GM12873 (cell line): ENCODE data around the gene FGF4.
A peak's percentile ranks its signal among the peaks of the same experiment; 100 is the strongest.

ENCODE experiments used
- CTCF ChIP-seq: IDR thresholded peaks from 2 replicates; pipeline ENCODE4 v1.5.1; 2012; ENCODE audit warnings: low read depth, mild to moderate bottlenecking, moderate library complexity, low read length, control low read depth; ENCODE audit not compliant: insufficient read depth; ENCODE audit errors: missing control alignments

FGF4 gene

GRCh38 chr11:69804769-69805508 lies 29.8 kb upstream of the FGF4 start:
- no peak for TF ChIP-seq CTCF

GRCh38 chr11:69803604-69804218 lies 28.6 kb upstream of the FGF4 start:
- TF ChIP-seq CTCF = no peak

GRCh38 chr11:69803022-69803421 lies 27.9 kb upstream of the FGF4 start:
- no peak for TF ChIP-seq CTCF

GRCh38 chr11:69802590-69802989 lies 27.4 kb upstream of the FGF4 start:
- no peak for TF ChIP-seq CTCF

- peak; percentile 88 for TF ChIP-seq CTCF
Measured at GRCh38 chr11:69801513-69802335, 26.6 kb upstream of the FGF4 start.

GRCh38 chr11:69800278-69800677 lies 25.1 kb upstream of the FGF4 start:
- no peak for TF ChIP-seq CTCF

- no peak for TF ChIP-seq CTCF
Measured at GRCh38 chr11:69799582-69799981, 24.4 kb upstream of the FGF4 start.
